8988T (cell line): ENCODE data around the gene AGBL2.
A peak's percentile ranks its signal among the peaks of the same experiment; 100 is the strongest.

Experiments
- DNase-seq: peaks from one replicate; pipeline ENCODE4 v3.0.0; 2011

The AGBL2 gene

GRCh38 chr11:47620836-47621378 is 94.3 kb downstream of the AGBL2 start:
- DNase-seq = no peak

- no peak for DNase-seq
These were observed 97.8 kb downstream of the AGBL2 start for GRCh38 chr11:47617417-47617809.

GRCh38 chr11:47616726-47617416 is 98.3 kb downstream of the AGBL2 start:
- DNase-seq = peak; percentile 56

- DNase-seq = no peak
These were observed 99.9 kb downstream of the AGBL2 start for GRCh38 chr11:47615249-47615648.

GRCh38 chr11:47611348-47611794 is 103.8 kb downstream of the AGBL2 start:
- no peak for DNase-seq

GRCh38 chr11:47609675-47610074 is 105.5 kb downstream of the AGBL2 start:
- no peak for DNase-seq
